ENCODE results near the gene PLCB4. TPM values are rescaled to one million over a fixed set of nuclear protein-coding genes. Genes with fewer than 3 reads are reported as not detected.

PLCB4 gene
- total RNA-seq, 1 experiment from 2014 or later, result 12.9 TPM

GRCh38 chr20:9308056-9308455 is 239.2 kb downstream of the PLCB4 start:
- no peaks in the 10 kb centered on the region for H3K36me3 Mint-ChIP-seq (ENCODE audit: insufficient read depth, unreplicated experiment)
- intact Hi-C loops (cut with micrococcal nuclease; ENCODE audit: unreplicated experiment), result no loop called here
- no peaks in the 10 kb centered on the region for H3K27me3 Mint-ChIP-seq (ENCODE audit: unreplicated experiment)
- H3K27ac Mint-ChIP-seq (ENCODE audit: unreplicated experiment), result no peak overlapping the region
- TF ChIP-seq CTCF (IDR thresholded peaks at IDR 0.05; ENCODE audit: unreplicated experiment), result no peak
- CTCF ChIA-PET, result no interaction called here
- peaks cover 35% of the 10 kb centered on the region for H3K4me1 Mint-ChIP-seq (ENCODE audit: low read depth, unreplicated experiment)
- H3K4me3 Mint-ChIP-seq (ENCODE audit: low read depth, unreplicated experiment), result no peak overlapping the region
- no peaks in the 10 kb centered on the region for H3K9me3 Mint-ChIP-seq (ENCODE audit: low read depth, unreplicated experiment)
- DNase-seq, result no peak
- BruUV-seq (replicated peaks), result no TSS peak

GRCh38 chr20:9311132-9311531 is 242.2 kb downstream of the PLCB4 start:
- H3K27me3 Mint-ChIP-seq (ENCODE audit: unreplicated experiment), result no peaks in the 10 kb centered on the region
- intact Hi-C loops (cut with micrococcal nuclease; ENCODE audit: unreplicated experiment), result no loop called here
- H3K9me3 Mint-ChIP-seq (ENCODE audit: low read depth, unreplicated experiment), result peaks cover 2% of the 10 kb centered on the region
- CTCF ChIA-PET, result no interaction called here
- H3K4me3 Mint-ChIP-seq (ENCODE audit: low read depth, unreplicated experiment), result no peak overlapping the region
- H3K27ac Mint-ChIP-seq (ENCODE audit: unreplicated experiment), result no peak overlapping the region
- TF ChIP-seq CTCF (IDR thresholded peaks at IDR 0.05; ENCODE audit: unreplicated experiment), result no peak
- H3K36me3 Mint-ChIP-seq (ENCODE audit: insufficient read depth, unreplicated experiment), result no peaks in the 10 kb centered on the region
- peaks cover 17% of the 10 kb centered on the region for H3K4me1 Mint-ChIP-seq (ENCODE audit: low read depth, unreplicated experiment)
- no TSS peak for BruUV-seq (replicated peaks)
- DNase-seq, result no peak

GRCh38 chr20:9319687-9320384 is 250.9 kb downstream of the PLCB4 start:
- BruUV-seq (replicated peaks), result no TSS peak
- Mint-ChIP-seq H3K36me3 (ENCODE audit: insufficient read depth, unreplicated experiment) (no peaks in the 10 kb centered on the region), H3K4me3 (ENCODE audit: low read depth, unreplicated experiment) (no peak overlapping the region)

GRCh38 chr20:9321007-9321406 is 252.1 kb downstream of the PLCB4 start:
- no peak overlapping the region for H3K27ac Mint-ChIP-seq (ENCODE audit: unreplicated experiment)
- no peak for DNase-seq
- BruUV-seq (replicated peaks), result no TSS peak
- H3K9me3 Mint-ChIP-seq (ENCODE audit: low read depth, unreplicated experiment), result no peaks in the 10 kb centered on the region
- H3K4me1 Mint-ChIP-seq (ENCODE audit: low read depth, unreplicated experiment), result peaks cover 6% of the 10 kb centered on the region
- CTCF ChIA-PET, result no interaction called here
- H3K27me3 Mint-ChIP-seq (ENCODE audit: unreplicated experiment), result no peaks in the 10 kb centered on the region
- intact Hi-C loops (cut with micrococcal nuclease; ENCODE audit: unreplicated experiment), result no loop called here
- H3K36me3 Mint-ChIP-seq (ENCODE audit: insufficient read depth, unreplicated experiment), result no peaks in the 10 kb centered on the region
- TF ChIP-seq CTCF (IDR thresholded peaks at IDR 0.05; ENCODE audit: unreplicated experiment), result no peak
- no peak overlapping the region for H3K4me3 Mint-ChIP-seq (ENCODE audit: low read depth, unreplicated experiment)

More at GRCh38 chr20:9319687-9320384, 250.9 kb downstream of the PLCB4 start:
- CTCF ChIA-PET, result no interaction called here
- Mint-ChIP-seq H3K9me3 (ENCODE audit: low read depth, unreplicated experiment) (no peaks in the 10 kb centered on the region), H3K4me1 (ENCODE audit: low read depth, unreplicated experiment) (peaks cover 6% of the 10 kb centered on the region), H3K27me3 (ENCODE audit: unreplicated experiment) (no peaks in the 10 kb centered on the region), H3K27ac (ENCODE audit: unreplicated experiment) (peak overlapping the region; percentile 56)
- no peak for TF ChIP-seq CTCF (IDR thresholded peaks at IDR 0.05; ENCODE audit: unreplicated experiment)
- intact Hi-C loops (cut with micrococcal nuclease; ENCODE audit: unreplicated experiment), result no loop called here
- no peak for DNase-seq
